Ishikawa (cell line): Measurements from ENCODE around the gene HNRNPU.

ENCODE experiments used
- CEBPB ChIP-seq: IDR thresholded peaks from 2 replicates; pipeline ENCODE4 v1.6.1; 2012
- CREB1 ChIP-seq: IDR thresholded peaks from 2 replicates; pipeline ENCODE4 v1.6.1; 2012; ENCODE audit warnings: low read depth
- EGR1 ChIP-seq: IDR thresholded peaks from 2 replicates; pipeline ENCODE4 v1.6.1; 2012
- EP300 ChIP-seq: IDR thresholded peaks from 2 replicates; pipeline ENCODE4 v1.6.1; 2012; ENCODE audit warnings: borderline replicate concordance
- FOXM1 ChIP-seq: IDR thresholded peaks from 2 replicates; pipeline ENCODE4 v1.6.1; 2012; ENCODE audit warnings: low read depth, borderline replicate concordance
- NFIC ChIP-seq: IDR thresholded peaks from 2 replicates; pipeline ENCODE4 v1.6.1; 2012
- RAD21 ChIP-seq: IDR thresholded peaks from 2 replicates; pipeline ENCODE4 v1.6.1; 2012; ENCODE audit warnings: low read depth
- TAF1 ChIP-seq: IDR thresholded peaks from 2 replicates; pipeline ENCODE4 v1.6.1; 2012; ENCODE audit warnings: low read depth, mild to moderate bottlenecking
- TCF12 ChIP-seq: IDR thresholded peaks from 2 replicates; pipeline ENCODE4 v1.6.1; 2012; ENCODE audit warnings: low read depth
- TEAD4 ChIP-seq: IDR thresholded peaks from 2 replicates; pipeline ENCODE4 v1.6.1; 2012
- YY1 ChIP-seq: IDR thresholded peaks from 2 replicates; pipeline ENCODE4 v1.6.1; 2012; ENCODE audit warnings: low read depth
- ZBTB7A ChIP-seq: IDR thresholded peaks from 2 replicates; pipeline ENCODE4 v1.6.1; 2012; ENCODE audit warnings: low read depth
- TF ChIP-seq, protein P1 (sequence below): IDR thresholded peaks from 2 replicates; pipeline ENCODE4 v1.6.1; 2012
- TF ChIP-seq, protein P2 (sequence below): IDR thresholded peaks from 2 replicates; pipeline ENCODE4 v1.6.1; 2012; ENCODE audit warnings: low read depth, mild to moderate bottlenecking
- TF ChIP-seq, protein P3 (sequence below): IDR thresholded peaks from 2 replicates; pipeline ENCODE4 v1.6.1; 2012

The HNRNPU gene

DNA sequence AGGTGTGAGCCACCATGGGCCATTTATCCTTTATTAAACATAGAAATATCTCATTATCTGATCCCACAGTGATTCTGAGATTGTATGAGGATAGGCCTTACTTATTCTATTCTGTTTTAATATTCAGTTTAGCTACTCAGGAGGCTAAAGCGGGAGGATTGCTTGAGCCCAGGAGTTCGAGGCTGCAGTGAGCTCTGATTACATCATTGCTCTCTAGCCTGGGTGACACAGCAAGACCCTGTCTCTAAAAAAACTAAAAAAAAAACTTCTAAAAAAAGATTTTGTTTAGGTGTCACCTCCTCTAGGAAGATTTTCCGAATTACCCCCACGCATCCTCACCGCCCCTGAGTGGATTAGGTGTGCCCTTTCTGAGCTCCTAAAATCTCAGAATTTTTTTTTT lies 14.3 kb upstream of the HNRNPU start:
- TF ChIP-seq RAD21: no peak
- TF ChIP-seq CREB1: no peak
- TF ChIP-seq TCF12: no peak
- TF ChIP-seq NFIC: no peak
- TF ChIP-seq EGR1: no peak
- TF ChIP-seq TAF1: no peak
- no peak for TF ChIP-seq CEBPB
- no peak for TF ChIP-seq FOXM1
- TF ChIP-seq ZBTB7A: no peak
- TF ChIP-seq, protein P1, sequence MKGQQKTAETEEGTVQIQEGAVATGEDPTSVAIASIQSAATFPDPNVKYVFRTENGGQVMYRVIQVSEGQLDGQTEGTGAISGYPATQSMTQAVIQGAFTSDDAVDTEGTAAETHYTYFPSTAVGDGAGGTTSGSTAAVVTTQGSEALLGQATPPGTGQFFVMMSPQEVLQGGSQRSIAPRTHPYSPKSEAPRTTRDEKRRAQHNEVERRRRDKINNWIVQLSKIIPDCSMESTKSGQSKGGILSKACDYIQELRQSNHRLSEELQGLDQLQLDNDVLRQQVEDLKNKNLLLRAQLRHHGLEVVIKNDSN: no peak
- no peak for TF ChIP-seq EP300
- TF ChIP-seq, protein P2, sequence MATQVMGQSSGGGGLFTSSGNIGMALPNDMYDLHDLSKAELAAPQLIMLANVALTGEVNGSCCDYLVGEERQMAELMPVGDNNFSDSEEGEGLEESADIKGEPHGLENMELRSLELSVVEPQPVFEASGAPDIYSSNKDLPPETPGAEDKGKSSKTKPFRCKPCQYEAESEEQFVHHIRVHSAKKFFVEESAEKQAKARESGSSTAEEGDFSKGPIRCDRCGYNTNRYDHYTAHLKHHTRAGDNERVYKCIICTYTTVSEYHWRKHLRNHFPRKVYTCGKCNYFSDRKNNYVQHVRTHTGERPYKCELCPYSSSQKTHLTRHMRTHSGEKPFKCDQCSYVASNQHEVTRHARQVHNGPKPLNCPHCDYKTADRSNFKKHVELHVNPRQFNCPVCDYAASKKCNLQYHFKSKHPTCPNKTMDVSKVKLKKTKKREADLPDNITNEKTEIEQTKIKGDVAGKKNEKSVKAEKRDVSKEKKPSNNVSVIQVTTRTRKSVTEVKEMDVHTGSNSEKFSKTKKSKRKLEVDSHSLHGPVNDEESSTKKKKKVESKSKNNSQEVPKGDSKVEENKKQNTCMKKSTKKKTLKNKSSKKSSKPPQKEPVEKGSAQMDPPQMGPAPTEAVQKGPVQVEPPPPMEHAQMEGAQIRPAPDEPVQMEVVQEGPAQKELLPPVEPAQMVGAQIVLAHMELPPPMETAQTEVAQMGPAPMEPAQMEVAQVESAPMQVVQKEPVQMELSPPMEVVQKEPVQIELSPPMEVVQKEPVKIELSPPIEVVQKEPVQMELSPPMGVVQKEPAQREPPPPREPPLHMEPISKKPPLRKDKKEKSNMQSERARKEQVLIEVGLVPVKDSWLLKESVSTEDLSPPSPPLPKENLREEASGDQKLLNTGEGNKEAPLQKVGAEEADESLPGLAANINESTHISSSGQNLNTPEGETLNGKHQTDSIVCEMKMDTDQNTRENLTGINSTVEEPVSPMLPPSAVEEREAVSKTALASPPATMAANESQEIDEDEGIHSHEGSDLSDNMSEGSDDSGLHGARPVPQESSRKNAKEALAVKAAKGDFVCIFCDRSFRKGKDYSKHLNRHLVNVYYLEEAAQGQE: no peak
- TF ChIP-seq TEAD4: no peak

DNA sequence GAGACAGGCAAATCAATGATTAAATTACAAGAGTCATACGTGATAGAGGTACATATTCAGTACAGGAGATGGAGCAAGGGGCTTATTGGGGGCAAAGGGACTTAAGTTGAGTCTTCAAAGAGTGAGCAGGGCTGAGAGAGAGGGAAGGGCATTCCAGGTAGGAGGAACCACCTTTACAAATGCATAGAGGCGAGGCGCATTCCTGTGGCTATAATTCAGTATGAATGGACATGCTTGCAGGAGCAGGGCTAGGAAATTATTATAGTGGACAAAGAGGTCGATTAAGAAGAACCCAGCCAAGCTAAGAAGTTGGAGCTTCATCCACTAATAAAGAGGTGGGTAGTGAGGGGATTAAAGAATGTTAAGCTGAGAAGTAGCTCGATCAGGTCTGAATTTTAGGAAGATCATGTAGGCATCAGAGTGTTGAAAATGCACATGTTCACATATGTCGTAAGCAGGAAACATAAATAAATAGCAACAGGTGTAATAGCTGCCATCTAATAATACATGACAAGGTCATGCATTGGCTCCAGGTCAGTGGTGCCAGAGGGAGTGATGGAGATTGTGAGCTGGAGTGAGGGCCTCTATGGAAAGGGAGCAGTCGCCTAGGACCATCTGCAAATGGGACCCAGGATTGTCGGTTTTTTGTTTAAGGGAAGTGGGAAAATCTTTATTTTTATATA lies 12.0 kb upstream of the HNRNPU start:
- TF ChIP-seq ZBTB7A (no peak), TEAD4 (peak; percentile 56)

DNA sequence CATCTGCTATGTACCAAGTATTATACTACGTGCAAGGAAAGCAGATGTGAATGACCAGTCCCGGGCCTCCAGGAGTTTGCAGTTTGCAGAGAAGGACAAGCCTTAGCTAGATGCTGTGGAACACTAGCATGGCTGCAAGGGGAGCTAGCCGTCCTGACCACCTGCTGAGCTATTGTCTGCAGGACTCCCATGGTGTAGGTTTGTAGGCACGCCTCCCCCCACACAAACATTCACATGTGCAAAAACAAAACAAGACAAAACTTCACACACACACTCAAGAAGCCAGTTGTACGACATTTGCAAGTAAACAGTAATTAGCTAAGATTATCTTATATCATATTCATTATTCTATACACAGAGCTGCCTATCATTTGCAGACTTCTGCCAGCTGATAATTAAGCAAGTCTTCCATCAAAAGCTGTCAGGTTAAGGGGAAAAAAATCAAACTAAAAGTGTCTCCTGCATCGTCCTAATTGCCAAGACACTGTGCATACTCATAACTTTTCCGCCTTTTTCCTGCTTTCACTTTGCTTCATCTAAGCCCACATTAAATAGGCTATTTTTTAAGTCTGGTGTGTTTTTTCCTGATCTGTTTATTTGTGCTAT lies 10.7 kb upstream of the HNRNPU start:
- TF ChIP-seq TAF1 (no peak), YY1 (no peak), ZBTB7A (no peak), EGR1 (no peak), CEBPB (no peak), RAD21 (no peak), TCF12 (no peak), TEAD4 (no peak), CREB1 (no peak)
- TF ChIP-seq, protein P3, sequence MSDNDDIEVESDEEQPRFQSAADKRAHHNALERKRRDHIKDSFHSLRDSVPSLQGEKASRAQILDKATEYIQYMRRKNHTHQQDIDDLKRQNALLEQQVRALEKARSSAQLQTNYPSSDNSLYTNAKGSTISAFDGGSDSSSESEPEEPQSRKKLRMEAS: no peak
- TF ChIP-seq, protein P1: no peak
- TF ChIP-seq, protein P2: no peak

DNA sequence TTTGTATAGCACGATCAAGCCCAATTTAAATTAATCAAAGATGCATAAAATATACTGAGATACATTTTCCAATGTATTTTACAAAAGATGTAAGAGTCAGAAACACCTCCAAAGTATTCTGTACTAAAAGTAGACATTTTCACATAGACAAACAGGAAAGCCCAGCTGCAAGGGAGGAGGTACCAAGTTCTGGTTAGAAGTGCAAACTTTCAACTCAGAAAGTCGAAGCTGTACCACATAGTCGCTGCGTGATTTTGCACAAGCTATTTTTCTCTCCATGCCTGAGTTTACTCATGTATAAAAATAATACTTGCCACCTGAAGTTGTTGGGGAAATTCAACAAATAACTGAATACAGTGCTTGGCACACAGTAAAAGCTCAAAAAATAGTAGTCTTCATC lies 5.6 kb upstream of the HNRNPU start:
- TF ChIP-seq TEAD4: no peak
- no peak for TF ChIP-seq FOXM1
- no peak for TF ChIP-seq TAF1
- TF ChIP-seq CREB1: no peak
- TF ChIP-seq, protein P2: no peak
- no peak for TF ChIP-seq YY1
- TF ChIP-seq, protein P1: no peak
- no peak for TF ChIP-seq ZBTB7A
- TF ChIP-seq TCF12: no peak
- TF ChIP-seq, protein P3: no peak
- TF ChIP-seq EGR1: no peak
- TF ChIP-seq RAD21: no peak
- TF ChIP-seq CEBPB: no peak
- no peak for TF ChIP-seq NFIC
- TF ChIP-seq EP300: no peak
